Activated CD8-positive, alpha-beta memory T cell treated with anti-CD3 and anti-CD28 coated beads for 1 hour (primary cell): ENCODE data around the gene LIPC.

Source experiments
- DNase-seq, 2 donors: peaks; one replicate each; pipeline ENCODE4 v3.0.0-alpha.2; 2020; ENCODE audit warnings: low read depth in 1 of 2; ENCODE audit errors: extremely low read depth in 1 of 2

LIPC gene

GRCh38 chr15:58512522-58512921 is 80.7 kb downstream of the LIPC start:
- no peak for DNase-seq

GRCh38 chr15:58513008-58513407 is 81.2 kb downstream of the LIPC start:
- DNase-seq: no peak

GRCh38 chr15:58513726-58514336 is 82.0 kb downstream of the LIPC start:
- no peak for DNase-seq

- no peak for DNase-seq
Measured at GRCh38 chr15:58515807-58516206, 84.0 kb downstream of the LIPC start.

- DNase-seq: no peak
Measured at GRCh38 chr15:58517252-58517681, 85.5 kb downstream of the LIPC start.

- no peak for DNase-seq
Measured at GRCh38 chr15:58517682-58518525, 86.1 kb downstream of the LIPC start.

- DNase-seq: no peak
Measured at GRCh38 chr15:58518626-58519025, 86.8 kb downstream of the LIPC start.

GRCh38 chr15:58519516-58519915 is 87.7 kb downstream of the LIPC start:
- no peak for DNase-seq

GRCh38 chr15:58520464-58520863 is 88.7 kb downstream of the LIPC start:
- no peak for DNase-seq

GRCh38 chr15:58520936-58521292 is 89.1 kb downstream of the LIPC start:
- no peak for DNase-seq

GRCh38 chr15:58521293-58521991 is 89.7 kb downstream of the LIPC start:
- DNase-seq: no peak

- DNase-seq: no peak
Measured at GRCh38 chr15:58522391-58522790, 90.6 kb downstream of the LIPC start.

GRCh38 chr15:58522865-58523264 is 91.1 kb downstream of the LIPC start:
- no peak for DNase-seq

GRCh38 chr15:58523634-58524033 is 91.8 kb downstream of the LIPC start:
- no peak for DNase-seq

- DNase-seq: no peak
Measured at GRCh38 chr15:58524247-58524646, 92.5 kb downstream of the LIPC start.

GRCh38 chr15:58525991-58526421 is 94.2 kb downstream of the LIPC start:
- no peak for DNase-seq

- no peak for DNase-seq
Measured at GRCh38 chr15:58526647-58527192, 94.9 kb downstream of the LIPC start.

GRCh38 chr15:58527573-58528187 is 95.9 kb downstream of the LIPC start:
- DNase-seq: no peak

- DNase-seq: no peak
Measured at GRCh38 chr15:58528188-58528870, 96.5 kb downstream of the LIPC start.

GRCh38 chr15:58529041-58529440 is 97.2 kb downstream of the LIPC start:
- no peak for DNase-seq
